ENCODE data around the gene ARHGEF17.

The ARHGEF17 gene

GRCh38 chr11:73262851-73263495, 45.1 kb upstream of the ARHGEF17 start:
- Histone ChIP-seq H3K4me1 (no peaks in the 10 kb centered on the region), H3K9ac (no peak overlapping the region), H2AFZ (no peak overlapping the region), H3K4me2 (ENCODE audit: low read length) (no peak overlapping the region), H3K36me3 (ENCODE audit: control insufficient read depth, insufficient read depth, low read length) (no peaks in the 10 kb centered on the region), H3K79me2 (no peaks in the 10 kb centered on the region), H3K4me3 (ENCODE audit: low read depth, low read length) (no peak overlapping the region), H3K27ac (no peak overlapping the region), H3K27me3 (ENCODE audit: control insufficient read depth, insufficient read depth, low read length) (no peaks in the 10 kb centered on the region), H3K9me3 (ENCODE audit: control insufficient read depth, low read length) (no peaks in the 10 kb centered on the region)
- TF ChIP-seq CTCF (IDR thresholded peaks at IDR 0.05) = no peak

GRCh38 chr11:73263640-73264039, 44.4 kb upstream of the ARHGEF17 start:
- Histone ChIP-seq H3K4me1 (no peaks in the 10 kb centered on the region), H3K36me3 (ENCODE audit: control insufficient read depth, insufficient read depth, low read length) (no peaks in the 10 kb centered on the region), H3K27me3 (ENCODE audit: control insufficient read depth, insufficient read depth, low read length) (no peaks in the 10 kb centered on the region), H3K4me3 (ENCODE audit: low read depth, low read length) (no peak overlapping the region), H3K4me2 (ENCODE audit: low read length) (no peak overlapping the region), H3K9me3 (ENCODE audit: control insufficient read depth, low read length) (no peaks in the 10 kb centered on the region), H2AFZ (no peak overlapping the region), H3K9ac (no peak overlapping the region), H3K79me2 (no peaks in the 10 kb centered on the region), H3K27ac (no peak overlapping the region)
- no peak for TF ChIP-seq CTCF (IDR thresholded peaks at IDR 0.05)

- Histone ChIP-seq H3K27me3 (ENCODE audit: control insufficient read depth, insufficient read depth, low read length) (no peaks in the 10 kb centered on the region), H3K4me2 (ENCODE audit: low read length) (no peak overlapping the region), H2AFZ (no peak overlapping the region), H3K4me3 (ENCODE audit: low read depth, low read length) (no peak overlapping the region), H3K9me3 (ENCODE audit: control insufficient read depth, low read length) (no peaks in the 10 kb centered on the region), H3K27ac (no peak overlapping the region), H3K79me2 (no peaks in the 10 kb centered on the region), H3K36me3 (ENCODE audit: control insufficient read depth, insufficient read depth, low read length) (no peaks in the 10 kb centered on the region), H3K9ac (no peak overlapping the region), H3K4me1 (no peaks in the 10 kb centered on the region)
- no peak for TF ChIP-seq CTCF (IDR thresholded peaks at IDR 0.05)
These were observed 42.7 kb upstream of the ARHGEF17 start for GRCh38 chr11:73265278-73265810.

- H3K9ac ChIP-seq = no peak overlapping the region
- no peaks in the 10 kb centered on the region for H3K79me2 ChIP-seq
- H3K4me2 ChIP-seq (ENCODE audit: low read length) = no peak overlapping the region
- no peak for TF ChIP-seq CTCF (IDR thresholded peaks at IDR 0.05)
- no peak overlapping the region for H3K27ac ChIP-seq
- no peaks in the 10 kb centered on the region for H3K27me3 ChIP-seq (ENCODE audit: control insufficient read depth, insufficient read depth, low read length)
- no peak overlapping the region for H3K4me3 ChIP-seq (ENCODE audit: low read depth, low read length)
- H2AFZ ChIP-seq = no peak overlapping the region
- no peaks in the 10 kb centered on the region for H3K4me1 ChIP-seq
- no peaks in the 10 kb centered on the region for H3K9me3 ChIP-seq (ENCODE audit: control insufficient read depth, low read length)
- H3K36me3 ChIP-seq (ENCODE audit: control insufficient read depth, insufficient read depth, low read length) = no peaks in the 10 kb centered on the region
These were observed 42.0 kb upstream of the ARHGEF17 start for GRCh38 chr11:73265853-73266645.

All from parathyroid adenoma (tissue), 2 donors.